ENCODE results near the gene HPF1. TPM values are rescaled to one million over a fixed set of nuclear protein-coding genes. Genes with fewer than 3 reads are reported as not detected.
A peak's percentile ranks its signal among the peaks of the same experiment; 100 is the strongest.

The HPF1 gene
- total and polyA plus RNA-seq, 2 of the 8 experiments (the other 6 are each of a cell fraction or from before 2014, with no cell fraction given) = 14.1 to 32.5 TPM

DNA sequence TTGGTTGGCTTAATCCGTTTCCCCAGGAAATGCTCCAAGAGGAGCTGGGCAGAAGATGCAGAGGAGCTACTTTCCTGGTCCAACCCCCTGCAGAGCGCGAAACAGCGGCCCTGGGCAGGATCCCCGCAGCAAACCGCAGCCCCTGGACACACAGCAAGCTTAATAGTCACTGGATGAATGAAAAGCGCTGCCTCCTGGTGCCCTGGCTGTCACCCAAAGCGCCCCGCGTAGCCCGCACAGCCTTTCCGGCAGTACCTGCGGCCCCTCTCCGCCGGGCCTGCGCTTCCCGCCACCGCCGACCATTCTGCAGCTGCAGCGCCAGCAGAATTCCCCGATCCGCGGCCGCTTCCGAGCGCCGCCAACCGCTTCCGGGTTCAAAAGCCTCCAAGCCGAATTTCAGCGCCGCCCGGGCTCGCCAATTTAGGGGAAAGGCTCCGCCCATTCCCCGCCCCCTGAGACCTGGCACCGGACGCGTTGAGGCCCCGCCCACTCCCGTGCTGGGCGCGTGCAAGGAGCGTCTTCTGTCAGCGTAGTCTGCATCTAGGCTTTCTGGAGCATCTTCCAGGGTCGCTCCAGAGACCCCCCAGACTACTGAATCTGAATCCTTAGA, at the start of gene HPF1 (continued):
- TF ChIP-seq, protein P1, sequence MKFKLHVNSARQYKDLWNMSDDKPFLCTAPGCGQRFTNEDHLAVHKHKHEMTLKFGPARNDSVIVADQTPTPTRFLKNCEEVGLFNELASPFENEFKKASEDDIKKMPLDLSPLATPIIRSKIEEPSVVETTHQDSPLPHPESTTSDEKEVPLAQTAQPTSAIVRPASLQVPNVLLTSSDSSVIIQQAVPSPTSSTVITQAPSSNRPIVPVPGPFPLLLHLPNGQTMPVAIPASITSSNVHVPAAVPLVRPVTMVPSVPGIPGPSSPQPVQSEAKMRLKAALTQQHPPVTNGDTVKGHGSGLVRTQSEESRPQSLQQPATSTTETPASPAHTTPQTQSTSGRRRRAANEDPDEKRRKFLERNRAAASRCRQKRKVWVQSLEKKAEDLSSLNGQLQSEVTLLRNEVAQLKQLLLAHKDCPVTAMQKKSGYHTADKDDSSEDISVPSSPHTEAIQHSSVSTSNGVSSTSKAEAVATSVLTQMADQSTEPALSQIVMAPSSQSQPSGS (IDR thresholded peaks at IDR 0.05; ENCODE audit: low read length) = no peak
- TF ChIP-seq, protein P2, sequence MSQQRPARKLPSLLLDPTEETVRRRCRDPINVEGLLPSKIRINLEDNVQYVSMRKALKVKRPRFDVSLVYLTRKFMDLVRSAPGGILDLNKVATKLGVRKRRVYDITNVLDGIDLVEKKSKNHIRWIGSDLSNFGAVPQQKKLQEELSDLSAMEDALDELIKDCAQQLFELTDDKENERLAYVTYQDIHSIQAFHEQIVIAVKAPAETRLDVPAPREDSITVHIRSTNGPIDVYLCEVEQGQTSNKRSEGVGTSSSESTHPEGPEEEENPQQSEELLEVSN (IDR thresholded peaks at IDR 0.05) = peak; percentile 43; the same call in 1 of the 2 replicates
- TF ChIP-seq SP2 (IDR thresholded peaks at IDR 0.05; ENCODE audit: low read length) (no peak), KDM1A (IDR thresholded peaks at IDR 0.05; ENCODE audit: borderline replicate concordance, low read length) (no peak), TCF12 (IDR thresholded peaks at IDR 0.05; ENCODE audit: low read depth, low read length) (0 out of 2 replicates have a peak, but pooled peaks have one; percentile 36), RNF2 (IDR thresholded peaks at IDR 0.05; ENCODE audit: borderline replicate concordance, low read depth, low read length, missing control alignments, poor library complexity, severe bottlenecking) (no peak), SP4 (IDR thresholded peaks at IDR 0.05; ENCODE audit: low read length) (peak; percentile 38; the same call in 1 of the 2 replicates), ASH2L (IDR thresholded peaks at IDR 0.05; ENCODE audit: low read length) (peak; percentile 78), TAF1 (IDR thresholded peaks at IDR 0.05; ENCODE audit: low read depth, low read length) (peak; percentile 75), NANOG (IDR thresholded peaks at IDR 0.05; ENCODE audit: insufficient read depth, low read depth, low read length, poor library complexity, severe bottlenecking) (peak; percentile 20), EP300 (IDR thresholded peaks at IDR 0.05; ENCODE audit: borderline replicate concordance in 1 of 2, low read depth in 2 of 2, low read length in 2 of 2) (peak in 1 of 2 experiments; percentile 63; a peak in 1 of 3 replicates), RAD21 (IDR thresholded peaks at IDR 0.05 in 1 of 2, conservative IDR thresholded peaks at IDR 0.05 in 1 of 2; ENCODE audit: low read depth in 2 of 2, low read length in 2 of 2) (peak in 1 of 2 experiments; percentile 12; a peak in 2 of 4 replicates), RFX5 (IDR thresholded peaks at IDR 0.05; ENCODE audit: borderline replicate concordance, low read depth, low read length) (no peak; the same call in 1 of the 2 replicates), GTF2F1 (IDR thresholded peaks at IDR 0.05; ENCODE audit: borderline replicate concordance, low read depth, low read length) (no peak), TBP (IDR thresholded peaks at IDR 0.05; ENCODE audit: low read depth, low read length) (peak; percentile 60; the same call in 1 of the 2 replicates), POU5F1 (IDR thresholded peaks at IDR 0.05; ENCODE audit: low read depth, low read length) (no peak), PHF8 (conservative IDR thresholded peaks at IDR 0.05; ENCODE audit: low read depth, low read length) (peak; percentile 46; the same call in 1 of the 2 replicates), EGR1 (IDR thresholded peaks at IDR 0.05; ENCODE audit: borderline replicate concordance, low read depth, low read length) (peak; percentile 61; the same call in 1 of the 2 replicates), FOSL1 (IDR thresholded peaks at IDR 0.05; ENCODE audit: insufficient read depth, low read depth, low read length) (no peak), TEAD4 (IDR thresholded peaks at IDR 0.05; ENCODE audit: low read depth, low read length) (peak; percentile 27; the same call in 1 of the 2 replicates), CBX8 (IDR thresholded peaks at IDR 0.05; ENCODE audit: borderline replicate concordance, low read depth, low read length) (no peak)
